Tibial nerve (tissue), 4 donors: ENCODE results near the gene APLNR.

Source experiments
- EP300 ChIP-seq, 2 donors: sonication (generic); formaldehyde crosslinking; IDR thresholded peaks; one replicate each; pipeline ENCODE4 v1.6.1; 2017; ENCODE audit warnings: antibody characterized with exemption in 2 of 2, mild to moderate bottlenecking in 1 of 2
- POLR2A ChIP-seq, 2 donors: fragments of 450-650 bp; IDR thresholded peaks; one replicate each; pipeline ENCODE4 v1.6.1; 2017; ENCODE audit warnings: antibody characterized with exemption in 2 of 2, mild to moderate bottlenecking in 2 of 2, moderate library complexity in 2 of 2
- TF ChIP-seq, protein P1 (sequence below), 5 experiments: fragments of 200-600 bp in 3 of 5; fragments of 450-650 bp in 2 of 5; sonication (generic) in 3 of 5; IDR thresholded peaks; one replicate each; pipeline ENCODE4 v1.5.1; 2016 to 2019; ENCODE audit warnings: antibody characterized with exemption in 5 of 5, mild to moderate bottlenecking in 3 of 5, moderate library complexity in 2 of 5

DNA sequence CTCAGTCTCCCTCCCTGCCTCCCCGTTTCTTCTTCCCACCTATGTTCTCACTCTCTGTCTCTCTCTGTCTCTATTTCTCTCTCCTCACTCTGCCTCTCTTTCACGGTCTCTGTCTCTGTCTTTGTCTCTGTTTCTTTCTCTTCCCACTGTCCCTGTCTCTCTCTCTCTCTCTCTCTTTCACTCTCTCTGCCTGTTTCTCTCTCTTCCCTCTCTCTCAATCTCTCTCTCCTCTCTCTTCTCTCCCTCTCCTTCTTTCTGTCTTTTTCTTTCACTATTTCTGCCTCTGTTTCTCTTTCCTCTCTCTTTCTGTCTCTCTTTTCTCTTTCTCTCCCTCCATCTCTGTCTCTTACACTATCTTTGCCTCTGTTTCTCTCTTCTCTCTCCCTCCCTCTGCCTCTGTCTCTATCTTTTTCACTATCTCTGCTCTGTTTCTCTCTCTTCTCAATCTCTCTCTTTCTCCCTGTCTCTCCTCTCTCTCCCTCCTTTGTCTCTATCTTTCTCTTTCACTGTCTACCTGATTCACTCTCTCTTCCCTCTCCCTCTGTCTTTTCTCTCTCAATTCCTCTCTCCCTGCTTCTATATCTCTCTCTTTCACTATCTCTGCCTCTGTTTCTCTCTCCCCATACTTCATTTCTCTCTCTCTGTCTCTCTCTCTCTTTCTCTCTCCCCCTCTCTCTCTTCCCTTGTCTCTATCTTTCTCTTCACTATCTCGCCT lies 5.4 kb downstream of the APLNR start:
- TF ChIP-seq, protein P1, sequence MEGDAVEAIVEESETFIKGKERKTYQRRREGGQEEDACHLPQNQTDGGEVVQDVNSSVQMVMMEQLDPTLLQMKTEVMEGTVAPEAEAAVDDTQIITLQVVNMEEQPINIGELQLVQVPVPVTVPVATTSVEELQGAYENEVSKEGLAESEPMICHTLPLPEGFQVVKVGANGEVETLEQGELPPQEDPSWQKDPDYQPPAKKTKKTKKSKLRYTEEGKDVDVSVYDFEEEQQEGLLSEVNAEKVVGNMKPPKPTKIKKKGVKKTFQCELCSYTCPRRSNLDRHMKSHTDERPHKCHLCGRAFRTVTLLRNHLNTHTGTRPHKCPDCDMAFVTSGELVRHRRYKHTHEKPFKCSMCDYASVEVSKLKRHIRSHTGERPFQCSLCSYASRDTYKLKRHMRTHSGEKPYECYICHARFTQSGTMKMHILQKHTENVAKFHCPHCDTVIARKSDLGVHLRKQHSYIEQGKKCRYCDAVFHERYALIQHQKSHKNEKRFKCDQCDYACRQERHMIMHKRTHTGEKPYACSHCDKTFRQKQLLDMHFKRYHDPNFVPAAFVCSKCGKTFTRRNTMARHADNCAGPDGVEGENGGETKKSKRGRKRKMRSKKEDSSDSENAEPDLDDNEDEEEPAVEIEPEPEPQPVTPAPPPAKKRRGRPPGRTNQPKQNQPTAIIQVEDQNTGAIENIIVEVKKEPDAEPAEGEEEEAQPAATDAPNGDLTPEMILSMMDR (IDR thresholded peaks at IDR 0.05) = no peak
- no peak for TF ChIP-seq POLR2A (IDR thresholded peaks at IDR 0.05)
- TF ChIP-seq EP300 (IDR thresholded peaks at IDR 0.05) = no peak
